Body of pancreas (tissue), 4 donors: ENCODE results near the gene SMIM44. TPM values are rescaled to one million over a fixed set of nuclear protein-coding genes. Genes with fewer than 3 reads are reported as not detected.
"Not testable (repeated sequence)": the region's sequence is repeated elsewhere in the genome, so short reads cannot be mapped to it uniquely, and the experiment has no call there.

Experiments used
- ATAC-seq: fragments of 150-250 bp; one replicate; pipeline ENCODE4 v1.9.1; 2016
- DNase-seq, 4 donors: peaks; one replicate each; pipeline ENCODE4 v3.0.0-alpha.2; 2019
- H3K27ac ChIP-seq, 4 donors: fragments of 200-600 bp; sonication (generic); 1 replicate in 3 of 4; 2 replicates in 1 of 4; pipeline versions ENCODE4 v1.5.1 to v1.6.1; 2016 to 2019; ENCODE audit warnings: mild to moderate bottlenecking in 1 of 4, mixed read lengths in 1 of 4, moderate library complexity in 1 of 4
- H3K27me3 ChIP-seq, 2 donors: fragments of 200-600 bp; sonication (generic); one replicate each; pipeline ENCODE4 v1.6.0; 2016; ENCODE audit warnings: mild to moderate bottlenecking in 1 of 2
- H3K36me3 ChIP-seq, 2 donors: fragments of 200-600 bp; sonication (generic); replicated peaks in 1 of 2; 2 replicates each; pipeline ENCODE4 v1.5.1; 2016; ENCODE audit warnings: low read depth in 2 of 2; ENCODE audit not compliant: insufficient read depth in 1 of 2
- H3K4me1 ChIP-seq: fragments of 200-600 bp; sonication (generic); one replicate; pipeline ENCODE4 v1.6.0; 2016
- H3K4me3 ChIP-seq, 2 donors: fragments of 200-600 bp; sonication (generic); 1 replicate in 1 of 2; 2 replicates in 1 of 2; pipeline ENCODE4 v1.5.1; 2016 to 2019
- H3K9me3 ChIP-seq, 3 donors: fragments of 200-600 bp; sonication (generic); 1 replicate in 2 of 3; 2 replicates in 1 of 3; pipeline ENCODE4 v1.5.1; 2016
- CTCF ChIP-seq, 7 experiments: fragments of 450-650 bp in 4 of 7; fragments of 200-600 bp in 3 of 7; sonication (generic) in 3 of 7; IDR thresholded peaks; one replicate each; pipeline ENCODE4 v1.5.1; 2016 to 2019; ENCODE audit warnings: antibody characterized with exemption in 7 of 7
- POLR2A ChIP-seq, 3 donors: fragments of 450-650 bp; IDR thresholded peaks; one replicate each; pipeline ENCODE4 v1.6.1; 2016; ENCODE audit warnings: antibody characterized with exemption in 3 of 3, mild to moderate bottlenecking in 2 of 3
- WGBS, 2 donors: methylation state at CpG; one replicate each; pipeline ENCODE4 v1.1.5; 2017; 5-methylcytosine and 5-hydroxymethylcytosine counted together
- intact Hi-C: fragments of 100-400 bp; cut with DNase I; formaldehyde crosslinking; loops from one replicate; pipeline ENCODE4 v1.15.1; 2023
- total RNA-seq, 2 donors: library from RNA; depleted of rRNA; stranded (reverse); fragments of >200 nt; gene quantifications; one replicate each; pipeline ENCODE4 v1.1.0, GENCODE V29; 2016

The SMIM44 gene
- total RNA-seq, result not detected

- Histone ChIP-seq H3K27me3 (peaks cover 0 to 27% of the 10 kb centered on the region in 2 donors), H3K27ac (no peak within 1 kb of the TSS), H3K4me1 (peaks cover 7% of the 10 kb centered on the region), H3K36me3 (no peaks in the 10 kb centered on the region), H3K4me3 (no peak within 1 kb of the TSS), H3K9me3 (no peaks in the 10 kb centered on the region)
- ATAC-seq (no peak), DNase-seq (no peak)
- TF ChIP-seq POLR2A (IDR thresholded peaks at IDR 0.05), result no peak
- no peak for TF ChIP-seq CTCF (IDR thresholded peaks at IDR 0.05)
- intact Hi-C loops, result no loop called here
- WGBS, 2 donors, result 60 to 68% methylated on average over 9 to 11 of the region's 33 CpGs
Measured at GRCh38 chr19:3483226-3483628, at the start of gene SMIM44. Gene SMIM44, minus strand, starts transcription at chr19:3483441. Its CDS starts 38 bp downstream, at chr19:3483403.

GRCh38 chr19:3533033-3533432 lies 49.8 kb upstream of the SMIM44 start:
- intact Hi-C loops, result no loop called here
- ATAC-seq, result no peak
- Histone ChIP-seq H3K36me3 (peaks cover 0 to 20% of the 10 kb centered on the region in 2 donors), H3K4me3 (no peak overlapping the region), H3K27ac (no peak overlapping the region), H3K4me1 (no peaks in the 10 kb centered on the region), H3K9me3 (no peaks in the 10 kb centered on the region), H3K27me3 (no peaks in the 10 kb centered on the region)
- 89% methylated on average over 11 of the region's 17 CpGs; no CpG with 5 or more reads in 1 of the 2 donors for WGBS, 2 donors
- TF ChIP-seq CTCF (IDR thresholded peaks at IDR 0.05) (no peak), POLR2A (IDR thresholded peaks at IDR 0.05) (no peak)
- no peak for DNase-seq

GRCh38 chr19:3532154-3532786 lies 49.0 kb upstream of the SMIM44 start:
- WGBS, 2 donors, result 92 to 93% methylated on average over 3 to 33 of the region's 33 CpGs
- Histone ChIP-seq H3K36me3 (peaks cover 0 to 24% of the 10 kb centered on the region in 2 donors), H3K9me3 (no peaks in the 10 kb centered on the region), H3K27me3 (no peaks in the 10 kb centered on the region), H3K4me1 (no peaks in the 10 kb centered on the region), H3K4me3 (no peak overlapping the region), H3K27ac (no peak overlapping the region)
- TF ChIP-seq POLR2A (IDR thresholded peaks at IDR 0.05) (no peak), CTCF (IDR thresholded peaks at IDR 0.05) (no peak)
- ATAC-seq (no peak), DNase-seq (no peak)
- intact Hi-C loops, result no loop called here

GRCh38 chr19:3531716-3532115 lies 48.5 kb upstream of the SMIM44 start:
- H3K9me3 ChIP-seq, result no peaks in the 10 kb centered on the region
- no peak for TF ChIP-seq CTCF (IDR thresholded peaks at IDR 0.05)
- no peak for TF ChIP-seq POLR2A (IDR thresholded peaks at IDR 0.05)
- H3K36me3 ChIP-seq, result peaks cover 0 to 27% of the 10 kb centered on the region in 2 donors
- H3K4me1 ChIP-seq, result no peaks in the 10 kb centered on the region
- no peak for DNase-seq
- H3K27me3 ChIP-seq, result no peaks in the 10 kb centered on the region
- no peak overlapping the region for H3K4me3 ChIP-seq
- intact Hi-C loops, result no loop called here
- ATAC-seq, result no peak
- no peak overlapping the region for H3K27ac ChIP-seq
- WGBS, 2 donors, result 91% methylated on average over 29 of the region's 29 CpGs; no CpG with 5 or more reads in 1 of the 2 donors

- DNase-seq, result no peak
- TF ChIP-seq POLR2A (IDR thresholded peaks at IDR 0.05) (no peak), CTCF (IDR thresholded peaks at IDR 0.05) (no peak)
- Histone ChIP-seq H3K4me3 (no peak overlapping the region), H3K27me3 (no peaks in the 10 kb centered on the region), H3K9me3 (no peaks in the 10 kb centered on the region), H3K4me1 (no peaks in the 10 kb centered on the region), H3K27ac (no peak overlapping the region), H3K36me3 (peaks cover 0 to 27% of the 10 kb centered on the region in 2 donors)
- no peak for ATAC-seq
- 98 to 99% methylated on average over 12 of the region's 12 CpGs for WGBS, 2 donors
- intact Hi-C loops, result no loop called here
Measured at GRCh38 chr19:3530389-3530788, 47.1 kb upstream of the SMIM44 start.

GRCh38 chr19:3529299-3529698 lies 46.1 kb upstream of the SMIM44 start:
- H3K9me3 ChIP-seq, intact Hi-C loops, H3K27ac ChIP-seq, H3K4me3 ChIP-seq, H3K27me3 ChIP-seq, DNase-seq, ATAC-seq, H3K4me1 ChIP-seq: not testable (repeated sequence)
- WGBS, 2 donors, result 86 to 93% methylated on average over 7 of the region's 7 CpGs
- H3K36me3 ChIP-seq, result peaks cover 0 to 22% of the 10 kb centered on the region in 2 donors
